ENCODE data around the gene AP1G2.

DNA sequence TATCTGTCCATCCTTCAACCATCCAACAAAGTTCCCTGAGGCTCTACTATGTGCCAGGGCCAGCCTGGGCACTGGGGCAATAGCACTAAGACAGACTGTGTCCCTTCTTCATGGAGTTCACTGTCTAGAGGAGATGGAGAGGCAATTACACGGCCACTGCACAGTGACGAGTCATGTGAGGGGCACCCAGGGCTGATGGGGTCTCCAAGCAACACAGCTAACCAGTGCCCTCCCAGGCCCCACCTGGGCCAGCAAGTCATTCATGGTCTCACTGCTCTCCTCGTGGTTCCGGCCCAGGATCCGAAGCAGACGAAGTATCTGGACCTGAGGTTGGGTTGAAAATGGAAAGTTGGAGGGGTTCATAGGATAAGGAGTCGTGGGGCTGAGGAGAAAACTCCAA lies 2.7 kb downstream of the AP1G2 start:
- TF ChIP-seq EP300 (IDR thresholded peaks at IDR 0.05; ENCODE audit: borderline replicate concordance) (no peak), CREB1 (IDR thresholded peaks at IDR 0.05; ENCODE audit: low read depth) (no peak), USF1 (IDR thresholded peaks at IDR 0.05) (no peak), CEBPB (IDR thresholded peaks at IDR 0.05) (no peak), TCF12 (IDR thresholded peaks at IDR 0.05; ENCODE audit: low read depth) (no peak), REST (IDR thresholded peaks at IDR 0.05; ENCODE audit: low read depth) (no peak), EGR1 (IDR thresholded peaks at IDR 0.05) (no peak), RAD21 (IDR thresholded peaks at IDR 0.05; ENCODE audit: low read depth) (no peak), YY1 (IDR thresholded peaks at IDR 0.05; ENCODE audit: low read depth) (no peak), NFIC (IDR thresholded peaks at IDR 0.05) (no peak), TEAD4 (IDR thresholded peaks at IDR 0.05) (no peak), MAX (IDR thresholded peaks at IDR 0.05) (no peak)

Data from Ishikawa (cell line).